Endometrium (tissue), 2 donors: ENCODE data around the gene KLF7.

Experiments used
- FAIRE-seq: peaks from 2 replicates; lab custom pipeline; 2012; peaks lifted over from hg19 to GRCh38; lab: Jason Lieb, UNC
- donor health status: control.
- donor health status: control.

Gene KLF7

DNA sequence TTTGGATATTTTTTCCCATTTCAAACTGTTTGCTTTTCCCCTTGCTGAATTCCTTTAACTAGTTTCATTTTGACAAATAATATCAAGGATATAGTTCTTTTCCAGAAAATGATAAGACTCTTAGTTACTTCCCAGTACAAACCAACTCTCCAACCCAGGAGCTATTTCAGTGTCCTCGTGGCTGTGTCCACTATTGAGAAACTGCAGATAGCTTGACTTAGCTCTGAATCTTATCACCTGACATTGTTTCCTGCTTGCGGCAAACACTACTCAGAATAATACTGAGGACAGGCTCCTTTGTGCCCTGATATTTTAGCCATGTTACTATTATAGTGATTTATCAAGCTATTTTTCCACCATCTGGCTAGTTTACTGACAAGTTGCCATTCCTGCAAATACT, 74.6 kb downstream of the KLF7 start:
- FAIRE-seq, result no peak

DNA sequence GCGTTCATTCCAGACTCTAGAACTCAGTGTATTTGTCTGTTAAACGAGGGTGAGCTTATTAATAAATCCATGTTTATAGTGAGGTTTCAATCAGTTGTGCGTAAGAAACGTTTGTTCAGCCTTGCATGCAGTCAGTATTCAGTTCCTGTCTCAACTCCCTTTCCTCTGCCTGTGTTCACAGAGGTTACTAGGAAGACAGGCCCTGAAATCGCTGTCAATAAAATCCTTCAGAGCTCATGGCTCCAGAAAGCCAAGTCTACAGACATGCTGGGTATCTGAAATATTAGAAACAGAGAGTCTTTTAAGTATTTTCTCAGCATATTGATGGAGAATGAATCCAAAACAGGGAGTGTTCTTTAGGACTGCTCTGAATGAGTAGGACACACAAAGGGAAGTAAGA, 75.4 kb downstream of the KLF7 start:
- FAIRE-seq, result no peak

DNA sequence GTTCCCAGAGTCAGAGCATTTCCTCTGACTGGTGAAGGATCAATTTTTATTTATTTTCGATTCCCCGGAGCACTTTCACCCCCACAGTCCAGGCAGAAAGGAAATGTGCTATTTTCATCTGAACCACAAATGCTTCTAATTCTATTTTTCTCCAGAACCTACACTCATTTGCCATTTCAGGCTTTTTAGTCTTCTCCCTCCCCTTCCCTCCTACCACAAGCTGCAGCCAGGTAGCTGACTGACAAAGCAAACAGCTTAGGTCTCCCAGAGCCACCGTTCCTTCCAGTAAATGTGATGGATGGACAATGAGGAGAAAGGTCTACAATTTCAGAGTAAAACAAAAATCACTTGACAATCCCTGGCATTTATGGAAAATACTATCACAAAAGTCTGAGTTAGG, 76.9 kb downstream of the KLF7 start:
- FAIRE-seq, result no peak

DNA sequence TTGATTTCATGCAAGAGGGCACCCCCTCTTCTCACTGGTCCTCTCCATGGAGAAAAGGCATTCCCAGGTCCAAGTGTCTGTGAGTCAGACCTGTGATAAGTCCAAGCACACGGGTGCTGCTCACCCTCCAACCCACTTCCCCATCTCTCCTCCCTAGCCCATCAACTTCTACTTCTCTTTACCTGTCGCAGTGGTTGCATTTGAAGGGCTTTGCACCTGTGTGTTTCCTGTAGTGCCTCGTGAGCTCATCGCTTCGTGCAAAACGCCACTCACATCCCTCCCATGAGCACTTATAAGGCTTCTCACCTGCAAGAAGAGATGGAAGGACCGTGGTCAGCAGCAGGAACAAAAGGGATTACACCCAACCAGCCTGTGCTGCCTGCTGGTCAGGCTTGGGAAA, 77.5 kb downstream of the KLF7 start:
- FAIRE-seq, result no peak

DNA sequence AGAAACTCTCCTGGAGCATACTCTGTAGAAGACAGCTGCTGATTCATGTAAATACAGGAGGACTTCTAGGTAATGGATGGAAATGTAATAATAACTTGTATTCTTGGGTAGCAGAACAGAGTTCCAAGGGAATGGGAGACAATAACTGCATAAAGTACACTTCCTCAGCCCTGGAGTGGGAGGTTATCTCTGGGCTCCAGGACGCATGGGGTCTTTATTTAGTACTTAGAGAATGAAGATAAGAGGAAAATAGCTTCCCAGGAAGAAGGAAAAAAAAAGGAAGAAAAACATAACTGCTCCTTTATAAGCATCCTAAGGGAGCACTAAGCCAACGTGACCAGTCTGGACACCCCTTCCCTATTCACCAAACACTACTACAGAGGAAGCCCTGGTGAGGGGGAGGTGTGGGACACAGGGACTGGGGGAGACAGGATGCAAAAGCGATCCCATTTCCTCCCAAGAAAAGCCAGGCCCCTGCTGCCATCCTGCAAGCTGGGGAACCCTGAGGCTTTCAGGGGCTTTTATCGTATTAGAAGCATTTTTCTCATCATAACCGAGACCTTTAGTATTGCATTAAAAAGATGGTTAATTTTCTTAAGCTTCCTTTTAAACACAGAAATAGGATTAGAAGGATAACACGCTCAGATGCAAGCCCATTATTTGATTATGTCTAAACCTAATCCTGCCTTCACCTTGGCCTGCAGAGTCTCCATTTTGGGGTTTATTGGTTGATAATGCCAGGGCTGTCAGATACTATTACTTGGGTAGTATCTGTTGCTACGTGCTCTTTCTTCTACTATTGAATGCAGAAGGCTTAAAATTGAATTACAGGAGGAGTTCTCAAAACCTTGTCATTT, 78.5 kb downstream of the KLF7 start:
- no peak for FAIRE-seq

DNA sequence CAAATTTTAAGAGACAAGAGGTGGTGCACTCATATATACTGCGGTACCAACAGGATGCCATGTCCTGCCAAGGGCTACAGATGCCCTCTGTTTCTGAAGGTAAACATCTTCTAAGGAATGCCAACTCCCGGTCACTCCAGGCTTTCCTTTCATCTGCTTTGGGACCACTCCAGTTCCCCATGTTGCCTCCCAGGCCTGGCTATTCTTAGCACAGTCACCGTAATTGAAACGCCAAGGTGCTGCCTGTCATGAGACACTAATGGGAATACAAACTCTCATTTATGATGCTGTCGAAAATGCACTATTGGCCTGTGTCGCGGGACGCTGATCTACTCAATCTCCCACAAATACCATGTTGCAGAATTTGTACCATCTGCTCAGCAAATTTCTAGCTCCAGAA, 79.6 kb downstream of the KLF7 start:
- no peak for FAIRE-seq

DNA sequence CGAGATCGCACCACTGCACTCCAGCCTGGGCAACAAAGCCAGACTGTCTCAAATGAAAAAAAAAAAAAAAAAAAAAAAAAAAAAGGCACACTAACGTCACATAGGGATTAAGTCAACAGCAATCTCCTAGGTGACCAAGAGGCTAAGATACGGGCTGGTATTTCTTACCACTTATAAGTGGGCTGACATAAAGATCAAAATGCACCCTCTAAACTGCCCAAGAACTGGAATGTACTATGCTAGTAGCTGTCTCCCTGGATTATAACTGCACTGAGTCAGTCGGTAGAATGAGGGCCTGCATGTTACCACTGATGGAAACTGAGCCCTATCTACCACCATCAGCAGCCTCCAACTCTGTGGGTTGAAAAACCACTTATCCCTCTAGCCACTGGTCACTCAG, 80.6 kb downstream of the KLF7 start:
- FAIRE-seq, result no peak

DNA sequence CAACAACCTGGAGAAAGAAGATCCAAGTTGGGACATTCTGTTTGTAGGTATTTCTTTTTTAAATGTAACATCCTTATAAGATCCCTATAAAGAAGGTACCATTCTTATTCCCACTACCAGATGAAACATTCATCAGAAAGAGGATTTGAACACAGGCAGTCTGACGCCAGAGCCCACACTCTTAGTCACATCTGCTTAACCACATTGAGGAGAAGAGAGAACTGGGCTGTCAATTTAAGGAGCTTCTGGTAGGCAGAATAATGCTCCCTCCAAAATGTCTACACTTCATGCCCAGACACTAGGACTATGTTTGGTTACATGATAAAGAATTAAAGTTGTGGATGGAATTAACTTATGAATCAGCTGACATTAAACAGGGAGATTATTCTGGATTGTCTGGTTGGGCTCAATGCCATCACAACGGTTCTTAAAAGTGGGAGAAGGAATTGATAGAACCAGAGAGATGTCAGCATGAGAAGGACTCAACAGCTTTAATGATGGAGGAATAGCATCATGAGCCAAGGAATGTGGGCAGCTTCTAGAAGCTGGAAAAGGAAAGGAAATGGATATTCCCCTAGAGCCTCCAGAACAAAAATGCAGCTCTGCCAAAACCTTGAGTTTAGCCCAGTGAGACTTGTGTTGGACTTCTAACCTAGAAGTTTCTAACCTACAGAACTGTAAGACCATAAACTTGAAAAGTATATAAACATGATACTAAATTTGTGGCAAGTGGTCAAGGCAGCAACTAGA, 82.2 kb downstream of the KLF7 start:
- FAIRE-seq, result no peak

DNA sequence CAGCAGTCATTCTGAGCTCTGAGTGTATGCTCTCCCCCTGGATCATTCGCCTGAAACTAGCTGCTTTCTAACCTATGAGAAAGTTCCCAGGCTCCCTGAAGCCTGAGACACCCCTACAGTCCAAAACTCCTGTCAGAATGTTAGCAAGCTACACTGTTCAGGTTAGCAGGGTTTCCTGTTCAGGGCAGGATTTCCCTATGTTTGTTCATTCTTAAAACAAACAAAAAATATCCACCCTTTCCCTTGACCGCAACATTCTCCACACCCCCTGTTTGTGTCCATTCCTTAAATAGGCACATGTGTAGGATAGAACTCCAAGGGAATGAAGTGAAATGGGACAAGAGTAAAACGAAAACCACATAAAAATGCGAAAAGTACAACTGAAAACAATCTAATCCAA, 83.1 kb downstream of the KLF7 start:
- no peak for FAIRE-seq

DNA sequence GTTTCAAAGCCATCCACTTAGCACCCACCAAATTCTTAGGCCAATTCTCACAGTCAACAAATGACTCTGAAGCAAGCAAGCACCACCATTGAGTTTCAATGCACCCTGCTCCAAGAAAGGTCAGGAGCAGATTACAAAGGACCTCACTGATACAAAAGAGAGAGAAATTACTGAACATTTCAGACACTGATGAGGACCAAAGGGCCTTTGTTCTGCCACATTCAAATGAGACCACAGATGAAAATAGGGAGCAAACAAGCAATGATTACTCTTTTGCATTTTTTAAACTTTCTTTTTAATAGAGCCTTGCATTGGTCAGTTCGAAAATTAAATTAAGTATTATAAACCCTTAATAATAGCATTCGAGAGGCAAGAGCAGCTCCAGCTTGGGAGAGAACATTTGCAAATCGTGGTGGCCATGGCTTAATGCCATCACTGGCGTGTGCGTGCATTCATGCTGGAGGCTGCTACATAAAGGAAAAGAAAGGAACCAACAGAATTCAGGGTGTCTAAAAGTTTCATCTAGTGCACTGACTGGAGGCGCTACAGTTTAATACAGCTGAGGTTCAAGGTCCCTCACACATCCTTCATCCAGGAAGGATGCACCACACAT, 87.5 kb downstream of the KLF7 start:
- no peak for FAIRE-seq

DNA sequence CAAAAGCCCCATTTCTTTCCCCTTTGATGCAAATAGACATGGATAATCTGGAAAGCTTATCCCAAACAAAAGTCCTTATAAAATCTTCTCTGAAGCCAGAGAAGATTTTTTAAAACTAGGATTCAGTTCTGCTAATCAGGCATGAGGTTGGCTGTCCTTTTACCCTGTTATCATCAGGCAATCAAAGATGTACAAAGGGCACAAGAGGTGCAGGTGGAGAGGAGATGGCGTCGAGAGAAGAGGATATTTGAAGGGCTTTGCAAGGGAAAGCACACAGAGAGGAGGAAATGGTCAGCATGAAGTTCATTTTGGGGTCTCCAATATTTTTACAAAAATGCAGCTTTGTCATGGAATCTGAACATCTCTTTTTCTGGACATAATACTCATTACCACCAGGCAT, 88.5 kb downstream of the KLF7 start:
- no peak for FAIRE-seq

DNA sequence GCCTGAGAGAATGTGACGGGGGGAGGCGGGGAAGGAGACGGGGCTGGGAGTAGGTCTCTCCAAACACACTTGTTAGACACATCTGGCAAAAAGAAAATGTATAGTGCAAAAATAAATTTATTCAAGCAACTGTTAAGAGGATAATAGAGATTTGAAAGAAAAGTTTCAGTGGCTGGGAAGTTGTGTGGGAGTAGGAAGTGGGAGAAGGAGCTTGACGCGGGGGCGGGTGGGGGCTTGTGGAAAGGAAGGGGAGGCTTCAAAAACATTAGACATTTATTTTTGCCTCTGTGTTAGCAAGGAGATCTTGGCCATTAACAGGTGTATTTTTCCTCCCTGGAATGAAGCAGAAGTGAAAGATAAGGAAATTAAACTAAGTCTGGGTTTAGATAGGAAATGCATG, 90.3 kb downstream of the KLF7 start:
- no peak for FAIRE-seq

DNA sequence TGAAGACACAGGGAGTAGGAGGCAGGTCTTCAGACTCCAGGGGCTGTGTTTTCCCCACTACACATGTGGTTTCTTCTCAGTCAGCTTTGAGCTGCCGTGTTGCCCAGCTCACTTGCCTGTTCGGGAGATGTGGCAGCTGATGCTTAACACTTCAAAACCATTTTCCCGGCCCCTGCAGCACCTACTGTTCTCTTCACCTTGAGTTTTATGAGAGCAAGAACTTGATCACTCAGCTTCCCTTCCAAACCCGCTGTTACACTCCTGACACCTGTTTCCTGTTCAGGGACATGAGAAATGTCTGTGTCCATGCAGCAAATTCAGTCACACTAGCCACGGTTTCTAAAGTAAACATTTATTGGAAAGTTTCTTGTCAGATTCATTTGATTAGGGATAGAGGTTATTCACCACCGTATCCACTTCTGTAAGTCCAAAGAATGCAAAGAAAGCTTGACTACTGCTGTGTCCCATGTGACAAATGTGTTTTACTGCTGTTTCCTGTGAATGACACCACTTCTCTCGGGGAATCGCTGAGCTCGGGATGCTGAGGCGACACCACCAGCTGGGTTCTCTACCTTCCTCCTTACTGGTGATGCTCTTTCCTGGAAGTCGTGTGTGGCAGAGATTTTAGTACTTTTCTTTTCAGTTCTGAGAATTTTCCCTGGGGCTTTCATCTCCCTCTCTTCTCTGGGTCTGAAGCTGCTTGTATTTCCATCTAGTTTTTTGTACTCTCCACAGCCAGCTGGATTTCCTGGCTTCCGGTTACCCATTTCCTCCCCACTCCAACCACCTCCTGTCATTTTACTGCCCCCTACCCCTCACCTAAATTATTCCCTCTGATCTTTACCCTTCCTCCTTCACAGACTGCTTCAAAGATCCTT, 91.7 kb downstream of the KLF7 start:
- FAIRE-seq, result no peak

DNA sequence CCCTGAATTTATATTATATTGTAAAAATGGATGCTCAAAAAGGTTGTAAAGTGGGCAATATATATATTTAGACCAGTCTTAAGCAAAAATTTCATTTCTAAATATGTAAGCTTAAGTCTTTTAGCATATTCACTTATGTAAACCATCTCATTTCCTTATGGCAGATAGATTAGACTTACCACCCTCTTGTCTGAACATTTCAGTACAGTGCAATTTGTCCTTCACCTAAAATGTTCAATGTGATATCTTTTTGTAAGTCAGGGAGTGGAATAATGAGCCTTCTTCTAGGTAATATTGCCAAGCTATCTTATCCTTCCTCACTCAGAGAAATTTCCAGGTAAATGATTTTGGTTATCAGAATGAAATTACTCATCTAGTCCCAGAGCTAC, 92.3 kb downstream of the KLF7 start:
- FAIRE-seq, result no peak

DNA sequence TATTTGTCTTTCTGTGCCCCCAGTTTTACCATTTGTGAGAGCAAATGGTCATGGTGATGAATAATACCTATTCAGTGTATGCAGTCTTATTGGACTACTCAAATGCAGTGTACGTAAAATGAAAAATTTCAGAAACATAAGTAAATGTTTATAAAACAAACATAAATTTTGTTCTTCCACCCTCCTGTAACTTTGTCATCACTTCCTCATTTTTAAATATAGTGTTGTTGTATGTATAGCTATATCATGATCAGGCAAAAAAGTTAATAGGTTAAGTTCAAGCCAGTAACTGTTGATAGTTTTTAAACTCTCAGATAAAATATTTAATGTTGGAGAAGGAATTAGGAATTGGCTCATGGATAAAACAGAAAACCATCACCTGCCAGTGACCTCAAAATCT, 93.2 kb downstream of the KLF7 start:
- FAIRE-seq, result no peak

DNA sequence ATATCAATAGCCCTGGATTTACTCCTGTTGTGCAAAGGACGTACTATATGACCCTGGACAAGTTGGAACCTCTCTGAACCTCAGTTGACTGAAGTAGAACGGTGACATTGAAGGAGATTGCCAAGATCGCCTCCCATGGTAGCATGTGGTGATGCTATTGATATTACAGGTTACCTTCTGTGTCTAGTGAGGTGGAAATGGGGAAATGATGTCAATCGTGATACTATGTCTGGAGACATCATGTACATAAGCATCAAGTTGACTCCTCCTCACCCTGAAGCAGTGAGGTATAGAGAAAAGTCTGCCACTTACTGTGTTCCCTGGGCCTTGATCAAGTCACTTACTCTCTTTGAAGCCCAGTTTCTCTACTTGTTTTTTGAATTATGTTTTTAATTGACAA, 93.9 kb downstream of the KLF7 start:
- FAIRE-seq, result no peak

DNA sequence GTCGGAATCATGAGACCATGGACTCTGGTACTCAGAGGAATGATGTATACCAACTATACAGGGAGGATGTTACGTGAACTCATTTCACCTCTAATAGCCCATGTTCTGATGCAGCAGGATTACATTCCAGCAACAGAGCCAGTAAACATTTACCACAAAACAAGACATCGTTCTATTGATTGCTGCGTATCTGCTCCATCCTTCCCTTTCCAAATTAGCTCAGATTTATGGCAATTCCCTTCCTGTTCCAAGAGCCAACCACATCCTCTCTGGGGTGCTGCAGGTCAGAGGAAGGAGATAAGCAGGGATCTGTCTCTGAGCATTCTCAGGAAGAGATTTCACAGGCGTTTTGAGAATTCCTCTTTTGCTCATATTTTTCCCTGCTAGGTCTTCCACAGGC, 98.3 kb downstream of the KLF7 start:
- no peak for FAIRE-seq

DNA sequence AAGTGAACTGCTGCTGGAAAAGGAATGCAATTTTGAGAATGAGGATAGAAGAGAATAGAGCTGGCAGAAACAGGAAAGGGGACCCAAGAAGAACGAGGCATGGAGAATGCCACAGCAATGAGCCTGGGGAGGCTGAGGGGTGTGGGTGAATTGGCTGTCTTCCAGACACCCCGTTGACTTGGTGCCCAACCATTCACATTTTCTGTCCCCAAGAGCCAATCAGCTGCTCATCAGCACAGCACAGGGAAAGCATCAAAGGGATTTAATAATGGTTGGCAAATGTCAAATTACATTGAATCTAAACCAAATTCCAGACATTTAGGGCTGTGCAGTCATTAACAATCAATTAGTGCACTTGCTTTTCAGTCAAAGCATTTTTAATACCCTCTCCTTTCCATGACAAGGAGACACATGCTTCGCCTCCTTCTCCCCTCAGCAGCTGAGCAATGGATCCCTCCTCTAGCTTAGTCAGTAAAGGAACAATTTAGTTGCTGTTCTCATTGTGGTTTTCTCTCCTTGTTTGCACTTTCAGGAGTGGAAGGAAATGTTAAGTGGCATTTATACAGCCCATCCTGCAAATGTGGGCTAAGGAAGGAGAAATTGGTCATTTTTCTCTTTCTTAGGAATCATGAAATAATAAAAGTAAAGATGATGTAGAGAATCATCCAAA, 98.8 kb downstream of the KLF7 start:
- FAIRE-seq, result no peak

DNA sequence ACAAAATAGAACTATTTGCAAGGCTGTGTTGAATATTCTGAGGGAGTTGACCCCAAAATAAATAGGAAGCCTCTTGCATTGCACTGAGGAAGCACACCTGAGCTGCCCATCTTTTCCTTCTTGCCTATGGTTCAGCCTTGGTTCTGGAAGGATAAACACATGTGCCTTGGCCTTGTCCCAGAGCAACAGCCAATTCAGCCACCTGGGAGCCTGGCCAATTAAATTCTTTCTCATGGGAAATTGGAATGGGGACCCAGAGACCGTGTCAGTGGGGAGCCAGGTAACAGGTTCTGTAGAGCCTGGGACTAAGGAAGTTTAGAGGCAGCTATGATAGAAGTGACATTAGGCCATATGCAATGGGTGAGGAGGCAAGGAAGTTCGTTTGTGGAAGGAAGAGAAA, 99.6 kb downstream of the KLF7 start:
- FAIRE-seq, result no peak

DNA sequence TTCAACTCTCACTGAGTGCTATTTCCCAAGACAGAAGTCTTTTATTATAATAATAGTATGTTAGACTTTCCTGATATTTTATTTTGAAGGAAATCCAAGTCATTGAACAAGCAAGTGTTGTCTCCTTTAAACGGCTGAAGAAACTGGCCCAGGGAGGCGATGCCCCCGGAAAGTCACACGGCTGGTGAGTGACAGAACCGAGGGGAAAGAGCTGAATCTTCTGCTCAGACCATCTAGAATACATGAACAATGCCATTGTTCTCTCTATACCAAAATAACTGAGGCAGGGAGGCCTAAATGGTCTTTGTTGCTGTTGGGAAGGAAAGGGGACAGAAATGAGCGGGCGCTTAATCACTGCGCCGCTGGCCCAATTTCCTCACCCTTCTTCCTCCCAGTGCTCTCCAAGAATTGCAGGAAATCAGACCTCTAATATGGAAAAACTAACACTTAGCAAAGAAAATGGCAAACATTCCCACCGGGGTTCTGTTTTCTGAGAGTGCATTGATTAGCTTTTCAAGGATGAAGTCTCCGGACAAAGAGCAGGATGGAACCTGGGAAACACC, 101.5 kb downstream of the KLF7 start:
- FAIRE-seq, result no peak

DNA sequence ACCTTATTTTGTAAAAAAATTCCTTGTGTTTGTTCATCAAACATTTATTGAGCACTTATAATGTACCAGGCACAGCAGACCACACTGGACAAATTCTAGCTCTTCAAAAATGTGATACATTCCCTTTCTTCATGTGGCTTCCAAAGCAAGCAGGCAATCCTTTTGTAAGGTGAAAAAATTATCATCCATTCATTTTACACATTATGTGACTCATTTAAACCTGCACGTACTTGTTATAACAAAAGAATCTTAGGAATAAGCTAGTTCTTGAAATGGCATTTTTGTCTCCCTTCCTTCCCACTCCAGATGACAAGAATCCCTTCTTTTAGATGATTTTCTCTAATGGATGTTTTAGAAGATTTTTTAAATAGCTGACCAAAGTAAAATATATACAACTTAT, 104.6 kb downstream of the KLF7 start:
- no peak for FAIRE-seq

DNA sequence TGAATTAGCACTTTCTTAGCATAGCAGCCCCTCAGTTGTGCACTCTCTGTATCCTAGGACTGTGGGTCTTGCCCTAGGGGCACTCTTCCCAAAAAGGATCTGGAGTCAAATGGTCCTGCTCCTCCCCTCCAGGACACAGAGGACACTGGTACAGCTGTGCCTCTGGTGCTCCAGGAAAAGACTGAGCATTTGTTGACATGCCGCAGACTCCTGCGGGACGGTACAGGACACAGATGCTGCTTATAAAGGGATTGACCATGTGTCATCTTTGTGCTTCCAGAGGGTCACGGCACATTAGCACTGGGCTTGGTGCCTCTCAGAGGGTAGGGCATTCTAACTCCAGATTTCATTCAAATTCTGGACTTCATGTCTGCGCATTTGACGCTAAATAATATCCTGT, 110.5 kb downstream of the KLF7 start:
- FAIRE-seq, result no peak
